ENCODE data around the gene GPR142.

Gene GPR142

DNA sequence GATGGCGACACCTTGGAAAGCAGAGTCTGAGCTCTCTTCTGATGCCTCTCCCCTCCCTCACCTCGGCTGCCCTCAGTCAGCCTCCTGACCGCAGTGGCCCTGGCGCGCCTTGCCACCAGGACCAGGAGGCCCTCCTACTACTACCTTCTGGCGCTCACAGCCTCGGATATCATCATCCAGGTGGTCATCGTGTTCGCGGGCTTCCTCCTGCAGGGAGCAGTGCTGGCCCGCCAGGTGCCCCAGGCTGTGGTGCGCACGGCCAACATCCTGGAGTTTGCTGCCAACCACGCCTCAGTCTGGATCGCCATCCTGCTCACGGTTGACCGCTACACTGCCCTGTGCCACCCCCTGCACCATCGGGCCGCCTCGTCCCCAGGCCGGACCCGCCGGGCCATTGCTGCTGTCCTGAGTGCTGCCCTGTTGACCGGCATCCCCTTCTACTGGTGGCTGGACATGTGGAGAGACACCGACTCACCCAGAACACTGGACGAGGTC, 4.4 kb downstream of the GPR142 start:
- no peak for DNase-seq (ENCODE audit: low read depth)

DNA sequence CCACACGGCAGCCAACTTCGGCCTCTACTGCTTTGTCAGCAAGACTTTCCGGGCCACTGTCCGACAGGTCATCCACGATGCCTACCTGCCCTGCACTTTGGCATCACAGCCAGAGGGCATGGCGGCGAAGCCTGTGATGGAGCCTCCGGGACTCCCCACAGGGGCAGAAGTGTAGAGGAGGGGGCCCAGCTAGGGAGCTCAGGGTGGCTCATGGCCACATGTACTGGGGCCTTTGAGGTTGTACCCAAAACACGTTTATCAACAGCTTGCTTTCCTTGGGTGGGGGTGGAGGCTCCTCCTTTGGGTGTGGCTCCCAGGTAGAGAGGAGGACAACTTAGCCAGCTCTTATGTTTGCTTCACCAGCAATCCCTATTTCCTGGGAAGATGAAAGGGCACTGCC, 5.1 kb downstream of the GPR142 start:
- no peak for DNase-seq (ENCODE audit: low read depth)

DNA sequence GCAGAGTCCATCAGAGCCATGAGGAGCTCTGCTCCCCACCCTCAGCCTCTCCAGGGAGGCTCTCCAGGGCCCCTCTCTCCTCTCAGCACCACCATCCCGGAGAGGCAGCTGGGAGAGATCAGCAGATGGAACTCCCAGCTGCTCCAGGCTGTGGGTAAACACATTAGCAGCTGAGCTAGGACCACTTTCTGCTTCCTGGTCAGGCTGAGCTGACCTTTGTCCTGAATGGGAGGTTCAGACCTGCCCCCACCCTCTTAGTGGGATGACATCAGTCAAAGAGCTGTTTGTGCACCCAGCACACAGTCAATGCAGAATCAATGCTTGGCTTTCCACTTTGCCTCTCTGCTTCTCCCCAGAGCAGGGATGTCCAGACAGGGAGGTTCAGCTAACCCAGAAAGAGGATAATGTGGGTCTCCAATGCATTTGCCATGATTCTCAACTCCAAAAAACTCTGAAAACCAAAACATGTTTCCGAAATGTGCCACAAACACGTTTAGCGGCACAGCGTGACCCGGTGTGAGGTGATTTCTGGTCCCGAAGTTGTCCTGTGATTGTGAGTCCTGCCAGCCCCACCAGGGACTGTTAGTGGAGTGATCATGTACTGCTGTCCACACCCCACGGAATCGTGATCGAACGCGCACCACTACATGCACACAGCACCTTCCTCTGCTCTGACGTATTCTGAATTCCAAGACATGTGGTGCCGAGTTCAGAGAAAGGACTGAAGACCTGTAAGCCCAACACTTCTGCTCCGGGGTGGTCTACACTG, 6.7 kb downstream of the GPR142 start:
- no peak for DNase-seq (ENCODE audit: low read depth)

DNA sequence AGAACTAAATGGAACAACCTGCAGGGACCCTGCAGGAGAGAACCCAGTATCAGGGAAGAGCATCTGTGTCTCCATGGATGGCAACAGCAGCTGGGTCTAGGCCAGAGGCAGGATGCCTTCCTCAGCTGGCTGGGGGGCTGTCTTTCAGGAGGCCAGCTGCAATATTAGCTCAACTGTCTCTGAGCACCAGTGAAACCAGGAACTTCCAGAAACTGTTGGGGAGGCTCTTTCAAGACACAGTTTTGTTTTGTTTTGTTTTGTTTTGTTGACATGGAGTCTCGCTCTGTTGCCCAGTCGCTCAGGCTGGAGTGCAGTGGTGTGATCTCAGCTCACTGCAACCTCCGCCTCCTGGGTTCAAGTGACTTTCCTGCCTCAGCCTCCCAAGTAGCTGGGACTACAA, 7.6 kb downstream of the GPR142 start:
- DNase-seq (ENCODE audit: low read depth) = no peak

DNA sequence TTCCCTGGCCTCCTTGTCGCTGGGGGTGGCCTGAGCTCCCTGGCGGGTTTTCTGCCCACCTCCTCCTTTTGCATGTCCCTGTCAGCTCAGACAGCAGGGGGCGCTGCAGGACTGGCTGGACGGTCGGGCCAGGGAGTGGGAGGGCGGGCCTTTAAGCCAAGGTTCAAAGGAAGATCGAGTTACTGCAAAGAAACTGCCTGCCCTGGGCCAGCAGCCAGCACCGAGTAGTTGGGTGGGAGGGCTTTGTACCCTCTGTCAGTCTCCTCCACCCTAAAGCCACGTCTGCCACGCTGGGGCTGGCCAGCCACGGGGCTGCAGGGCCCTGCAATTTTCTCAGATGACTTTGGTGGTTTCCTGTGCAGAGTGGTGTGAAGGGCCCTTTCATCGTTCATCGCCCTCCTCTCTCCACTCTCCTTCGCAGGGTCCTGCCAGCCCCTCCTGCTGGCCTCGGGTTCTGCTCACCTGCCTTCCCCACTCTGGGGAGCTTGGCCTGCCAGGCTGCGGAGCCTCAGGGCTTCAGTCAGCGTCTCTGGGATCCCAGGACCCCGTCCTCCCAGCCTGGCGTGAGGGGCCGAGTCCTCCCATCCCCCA, 12.3 kb downstream of the GPR142 start:
- peak; percentile 95 for DNase-seq (ENCODE audit: low read depth)

DNA sequence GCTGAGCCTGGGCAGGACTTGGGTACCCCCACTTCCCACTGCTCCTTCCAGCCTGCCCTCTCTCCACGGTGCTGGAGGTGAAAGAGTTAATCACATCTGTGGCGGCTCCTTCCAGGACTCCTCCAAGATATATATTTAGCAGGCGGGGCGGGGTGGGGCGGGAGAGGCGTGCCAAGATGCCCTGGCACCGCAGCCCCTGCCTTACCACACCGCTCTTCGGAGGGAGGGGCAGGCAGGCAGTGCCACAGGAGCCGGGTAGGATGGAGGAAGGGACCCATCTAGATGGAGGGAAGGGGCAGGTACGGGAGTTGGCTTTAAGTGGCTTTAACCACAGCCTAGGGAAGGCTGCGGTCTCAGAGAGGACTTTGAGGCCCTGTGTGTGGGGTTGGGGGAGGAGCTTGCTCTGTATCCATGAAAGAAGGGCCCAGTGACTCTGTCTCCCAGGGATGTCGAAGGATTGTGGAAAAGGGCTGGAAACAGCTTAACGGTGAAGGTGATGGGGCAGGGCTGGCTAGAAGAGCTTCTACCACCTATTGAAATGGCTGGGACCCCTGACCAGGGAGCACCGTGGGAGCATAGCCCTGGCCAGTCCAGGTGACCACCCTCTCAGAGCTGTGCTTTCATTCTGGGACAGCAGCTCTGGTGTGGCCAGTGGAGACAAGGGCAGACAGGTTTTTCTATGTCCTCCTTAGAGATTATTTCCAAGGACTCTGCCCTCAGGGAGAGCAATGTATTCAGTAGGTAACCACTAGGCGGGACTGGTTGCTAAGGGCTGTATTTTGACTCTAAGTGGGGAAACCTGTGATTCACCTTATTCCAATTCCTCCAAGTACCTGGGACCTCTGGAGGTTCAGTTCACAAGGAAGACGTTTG, 13.0 kb downstream of the GPR142 start:
- no peak for DNase-seq (ENCODE audit: low read depth)

- no peak for DNase-seq (ENCODE audit: low read depth)
Measured at GRCh38 chr17:74380959-74381808, 13.9 kb downstream of the GPR142 start.

DNA sequence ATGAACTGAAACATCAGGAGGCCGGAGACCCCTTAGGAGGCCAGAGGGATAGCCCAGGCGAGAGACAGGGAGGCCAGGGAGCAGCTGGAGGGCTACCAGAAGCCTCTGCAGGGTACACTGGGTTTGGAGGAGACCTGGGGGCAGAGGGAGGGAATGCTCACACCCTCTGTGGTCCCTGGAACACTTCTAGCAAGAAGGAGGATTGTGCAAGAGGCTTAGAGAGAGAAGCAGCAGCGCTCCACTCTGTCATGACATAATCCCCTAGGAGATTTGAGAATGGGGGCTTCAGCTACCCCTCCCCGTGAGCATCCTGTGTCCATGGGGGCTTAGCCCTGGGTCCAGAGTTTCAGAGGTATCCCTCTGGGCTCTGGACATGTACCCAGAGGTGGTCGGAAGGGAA, 15.8 kb downstream of the GPR142 start:
- no peak for DNase-seq (ENCODE audit: low read depth)

DNA sequence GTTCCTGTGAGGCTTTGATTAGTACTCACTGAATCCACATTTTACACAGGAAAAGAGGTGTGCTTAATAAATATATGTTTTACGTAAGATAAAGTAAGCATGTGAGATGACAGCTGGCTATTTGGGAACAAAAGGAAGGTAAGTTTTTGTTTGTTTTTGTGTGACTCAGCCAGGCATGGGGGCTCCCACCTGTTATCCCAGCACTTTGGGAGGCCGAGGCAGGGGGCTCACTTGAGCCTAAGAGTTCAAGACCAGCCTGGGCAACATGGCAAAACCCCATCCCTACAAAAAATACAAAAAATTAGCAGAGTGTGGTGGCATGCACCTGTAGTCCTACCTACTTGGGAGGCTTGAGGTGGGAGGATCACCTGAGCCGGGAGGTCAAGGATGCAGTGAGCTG, 17.9 kb downstream of the GPR142 start:
- DNase-seq (ENCODE audit: low read depth) = no peak

DNA sequence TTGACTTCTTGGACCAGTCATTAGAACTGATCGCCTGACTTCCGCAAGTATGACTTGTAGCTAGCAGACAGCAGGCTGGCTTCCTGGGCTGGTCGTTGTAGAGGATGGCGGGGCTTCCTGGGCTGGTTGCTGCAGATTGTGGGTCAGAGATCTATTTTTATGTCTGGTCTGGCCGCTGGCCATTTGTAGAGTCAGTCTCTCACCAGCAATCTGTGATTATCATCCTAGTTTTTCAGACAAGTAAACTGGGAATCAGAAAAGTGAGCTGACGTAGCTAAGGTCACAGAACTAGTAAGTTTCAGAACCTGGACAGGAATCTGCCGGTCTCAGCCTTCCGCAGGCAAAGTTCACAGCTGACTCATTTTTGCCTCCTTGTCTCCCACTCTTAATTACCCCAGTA, 19.1 kb downstream of the GPR142 start:
- no peak for DNase-seq (ENCODE audit: low read depth)

- no peak for DNase-seq (ENCODE audit: low read depth)
Measured at GRCh38 chr17:74387365-74388218, 20.3 kb downstream of the GPR142 start.

DNA sequence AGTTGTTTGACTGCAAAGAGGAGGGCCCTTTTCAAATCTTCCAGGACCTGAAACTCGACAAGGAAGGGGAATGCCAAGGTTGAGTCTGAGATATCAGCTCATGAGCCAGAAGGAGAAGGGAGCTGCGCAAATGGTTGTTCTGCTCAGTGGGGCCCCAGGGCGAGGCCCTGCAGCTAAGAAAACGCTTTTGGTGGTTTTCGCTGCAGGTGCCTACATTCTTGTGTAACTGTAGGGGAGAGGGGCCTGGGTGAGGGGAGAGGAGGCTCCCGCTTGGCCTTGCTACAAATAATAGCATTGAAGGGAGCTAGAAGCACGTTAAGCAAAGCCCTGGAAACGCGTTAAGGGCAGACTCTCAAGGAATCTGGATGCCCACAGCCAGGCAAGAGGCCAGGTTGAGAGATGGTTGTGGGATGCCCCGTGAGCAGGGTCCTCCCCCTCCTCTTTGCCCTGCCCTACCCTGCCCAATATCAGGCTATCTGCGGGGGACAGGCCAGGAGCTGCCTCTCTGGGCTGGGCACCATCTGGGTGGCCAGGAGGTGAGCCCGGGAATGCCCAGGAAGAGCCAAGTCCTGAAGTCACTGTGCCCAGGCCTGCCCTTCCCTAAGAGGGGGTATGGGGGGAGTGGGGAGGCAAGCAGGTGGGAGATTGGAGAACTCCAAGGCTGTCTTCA, 21.9 kb downstream of the GPR142 start:
- DNase-seq (ENCODE audit: low read depth) = no peak

- no peak for DNase-seq (ENCODE audit: low read depth)
Measured at GRCh38 chr17:74389937-74390679, 22.8 kb downstream of the GPR142 start.

DNA sequence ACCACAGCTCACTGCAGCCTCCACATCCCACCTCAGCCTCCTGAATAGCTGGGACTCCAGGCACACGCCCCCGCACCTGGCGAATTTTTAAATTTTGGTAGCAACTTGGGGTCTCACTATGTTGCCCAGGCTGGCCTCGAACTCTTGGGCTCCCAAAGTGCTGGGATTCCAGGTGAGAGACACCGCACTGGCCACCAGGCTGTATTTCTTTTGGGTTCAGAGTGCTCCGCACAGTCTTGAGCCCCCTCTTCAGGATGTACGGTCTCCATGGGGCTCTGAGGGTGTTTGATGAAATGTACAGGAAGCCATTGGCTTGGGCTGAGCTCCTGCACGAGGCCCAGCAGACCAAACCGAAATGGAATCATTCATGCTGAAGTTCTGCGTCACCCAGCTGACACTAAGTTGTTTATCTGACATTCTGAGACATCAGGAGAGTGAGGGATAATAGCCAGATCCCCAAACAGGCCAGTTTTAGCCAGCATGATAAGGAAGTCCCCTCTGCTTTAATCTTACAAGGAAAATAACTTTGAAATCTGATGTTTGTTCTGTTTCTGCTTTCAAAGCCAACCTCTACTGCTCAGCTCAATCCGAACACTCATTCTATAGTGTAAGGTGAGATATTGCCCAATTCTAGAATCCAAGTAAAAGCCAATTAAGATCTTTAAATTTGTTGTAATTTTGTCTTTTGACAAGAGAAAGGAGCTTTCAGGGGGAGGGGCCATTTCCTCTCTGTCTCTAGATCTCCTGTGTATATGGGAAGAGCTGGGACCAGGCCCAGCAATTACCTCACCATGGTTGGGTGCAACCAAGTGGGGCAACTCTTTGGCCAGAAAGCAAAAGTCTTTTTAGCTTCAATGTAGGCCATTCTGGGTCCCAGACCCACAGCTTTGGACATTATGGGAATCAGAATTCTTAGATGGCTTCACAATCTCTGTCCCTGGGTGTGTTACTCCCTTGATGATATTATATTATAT, 23.7 kb downstream of the GPR142 start:
- no peak for DNase-seq (ENCODE audit: low read depth)

DNA sequence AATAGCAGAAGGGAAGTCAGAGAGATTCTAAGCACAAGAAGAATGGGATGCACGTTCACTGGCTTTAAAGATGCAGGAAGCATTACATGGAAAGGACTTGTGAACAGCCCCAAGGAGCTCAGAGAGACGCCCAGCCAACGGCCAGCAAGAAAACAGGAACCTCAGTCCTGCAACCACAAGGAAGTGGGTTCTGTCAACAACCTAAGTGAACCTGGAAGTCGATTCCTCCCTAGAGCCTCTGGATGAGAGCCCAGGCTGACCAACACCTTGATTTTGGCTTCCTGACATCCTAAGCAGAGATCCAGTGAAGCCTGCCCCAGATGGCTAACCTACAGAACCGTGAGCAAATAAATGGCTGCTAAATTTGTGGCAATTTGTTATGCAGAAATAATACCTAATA, 24.5 kb downstream of the GPR142 start:
- no peak for DNase-seq (ENCODE audit: low read depth)

GRCh38 chr17:74392848-74393247, 25.5 kb downstream of the GPR142 start:
- no peak for DNase-seq (ENCODE audit: low read depth)

- no peak for DNase-seq (ENCODE audit: low read depth)
Measured at GRCh38 chr17:74393346-74393942, 26.1 kb downstream of the GPR142 start.

All from stimulated activated CD8-positive, alpha-beta memory T cell treated with anti-CD3 and anti-CD28 coated beads, Interleukin-15, amount 100 ng/mL, for 24 hours (primary cell).